GM21737 (cell line): ENCODE results near the gene TTLL3.
A peak's percentile ranks its signal among the peaks of the same experiment; 100 is the strongest.

Experiments used
- ATAC-seq: cut with Tn5 transposase; IDR thresholded peaks from one replicate; pipeline ENCODE4 v1.9.1; 2021; ENCODE audit warnings: mild to moderate bottlenecking, moderate library complexity; ENCODE audit not compliant: unreplicated experiment

Gene TTLL3

DNA sequence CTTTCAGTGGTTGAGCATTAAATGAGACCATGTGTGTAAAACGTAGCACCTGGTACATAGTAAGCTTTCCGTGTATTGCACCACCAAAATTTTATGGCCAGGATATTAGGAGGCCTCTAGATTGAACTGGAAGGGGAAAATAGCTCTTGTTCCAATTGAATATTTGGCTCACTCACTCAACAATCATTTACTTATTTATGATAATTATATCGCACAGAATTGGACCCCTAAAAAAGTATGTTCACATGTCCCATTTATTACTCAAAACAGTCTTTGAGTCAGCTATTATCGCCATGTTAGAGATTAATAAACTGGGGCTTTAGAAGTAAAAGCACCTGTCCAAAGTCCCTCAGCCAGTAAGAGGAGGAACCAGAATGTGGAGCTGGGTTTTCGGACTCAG lies 5.1 kb upstream of the TTLL3 start:
- no peak for ATAC-seq

DNA sequence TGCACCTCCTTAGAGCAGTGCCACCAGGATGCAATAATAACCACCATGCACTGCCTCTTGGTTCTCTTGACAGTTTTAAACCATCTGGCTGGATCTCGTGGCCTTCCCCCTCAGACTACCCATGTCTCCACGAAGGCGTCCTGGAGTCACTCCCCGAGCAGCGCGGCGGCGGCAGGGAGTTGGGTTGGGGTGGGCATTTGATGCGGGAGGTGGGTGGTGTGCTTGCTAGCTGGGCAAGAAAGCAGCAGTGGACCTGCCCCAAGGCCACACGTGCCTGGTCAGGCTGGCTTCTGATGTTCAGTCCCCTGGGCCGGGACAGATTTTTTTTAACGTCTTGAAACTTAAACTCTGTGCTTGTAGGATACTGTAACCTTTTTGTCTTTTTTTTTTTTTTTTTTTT lies 3.9 kb upstream of the TTLL3 start:
- no peak for ATAC-seq

DNA sequence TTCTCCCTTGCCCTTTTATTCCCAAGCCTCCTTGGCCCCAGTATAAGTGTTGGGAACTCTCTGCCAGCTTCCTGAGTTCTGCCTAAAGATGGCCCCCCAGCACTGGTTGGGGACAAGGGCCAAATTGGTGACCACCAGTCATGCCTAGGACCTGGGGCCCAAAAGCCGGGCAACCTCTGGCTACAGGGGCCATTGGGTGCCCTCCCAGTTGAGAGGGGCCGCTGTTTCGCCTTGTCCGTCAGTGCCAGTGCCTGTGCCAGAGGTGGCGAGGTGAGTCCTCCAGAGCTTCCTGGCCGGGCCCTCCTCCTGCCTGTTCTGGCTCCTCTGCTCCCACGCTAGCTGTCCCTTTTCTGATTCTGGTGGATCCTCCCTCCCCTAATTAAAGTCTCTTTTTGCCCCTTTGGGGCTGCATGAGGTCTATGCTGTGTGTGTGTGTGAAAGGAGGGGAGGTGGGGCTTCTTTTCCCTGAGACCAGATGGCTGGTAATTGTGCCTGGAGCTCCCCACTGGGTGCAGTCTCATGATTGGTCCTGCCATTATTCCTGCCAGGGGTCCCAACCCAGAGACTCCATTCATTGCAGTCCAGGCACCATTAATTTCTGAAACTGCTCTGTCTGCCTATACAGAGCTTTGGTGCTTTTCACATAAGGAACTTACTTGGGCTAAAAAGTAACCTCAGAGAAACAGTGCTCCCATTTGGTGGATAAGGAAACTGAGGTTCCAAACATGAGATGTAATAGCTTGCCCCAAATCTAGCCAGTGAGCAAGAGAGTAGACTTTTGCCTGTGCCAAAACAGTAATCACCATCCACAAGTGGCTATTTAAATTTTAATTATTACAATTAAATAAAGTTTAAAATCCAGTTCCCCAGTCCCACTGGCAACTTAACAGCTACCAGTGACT lies 3.1 kb upstream of the TTLL3 start:
- ATAC-seq, result no peak

DNA sequence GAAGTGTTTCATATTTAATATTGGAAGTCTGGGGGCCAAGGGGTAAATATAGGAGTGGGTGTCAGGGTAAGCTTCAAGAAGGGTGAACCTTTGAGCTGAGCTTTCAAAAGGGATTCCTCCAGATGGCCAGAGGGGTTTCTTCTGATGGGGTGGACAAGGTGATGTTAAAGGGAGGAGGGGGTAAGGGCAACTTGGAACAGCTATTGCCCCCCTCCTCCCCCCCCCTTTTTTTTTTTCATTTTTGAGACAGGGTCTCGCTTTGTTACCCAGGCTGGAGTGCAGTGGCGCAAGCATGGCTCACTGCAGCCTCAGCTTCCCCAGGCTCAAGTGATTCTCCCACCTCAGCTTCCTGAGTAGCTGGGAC lies 2.1 kb upstream of the TTLL3 start:
- no peak for ATAC-seq

DNA sequence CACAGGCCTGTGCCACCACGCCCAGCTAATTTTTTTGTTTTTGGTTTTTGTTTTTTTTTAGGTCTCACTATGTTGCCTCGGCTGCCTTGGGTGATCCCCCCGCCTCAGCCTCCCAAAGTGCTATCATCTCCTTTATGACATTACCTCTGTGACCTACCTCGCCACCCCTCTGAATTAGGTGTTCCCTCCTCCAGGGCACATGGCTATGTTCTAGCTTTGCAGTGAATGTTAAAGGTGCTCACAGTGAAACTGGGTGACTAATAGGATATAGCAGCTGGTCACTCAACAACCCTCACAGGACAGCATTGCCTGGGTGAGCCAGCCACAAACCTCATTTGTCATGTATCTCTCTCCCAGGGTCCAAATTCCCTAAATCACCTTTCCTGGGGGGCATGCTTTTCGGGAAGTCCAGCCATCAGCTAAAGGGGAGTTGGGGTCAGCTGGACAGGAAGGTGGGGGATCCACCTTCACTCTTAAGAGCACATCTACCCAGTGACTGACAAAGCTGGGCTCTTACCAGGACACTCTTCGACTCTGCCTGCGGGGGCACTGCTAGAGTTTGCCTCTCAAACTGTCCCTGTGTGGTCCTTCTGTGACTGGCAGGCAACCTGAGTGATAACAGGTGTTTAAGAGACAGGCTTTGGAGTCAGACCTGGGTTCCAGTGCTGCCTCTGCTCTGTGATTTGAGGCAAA lies 1.6 kb upstream of the TTLL3 start:
- peak; percentile 49 for ATAC-seq

DNA sequence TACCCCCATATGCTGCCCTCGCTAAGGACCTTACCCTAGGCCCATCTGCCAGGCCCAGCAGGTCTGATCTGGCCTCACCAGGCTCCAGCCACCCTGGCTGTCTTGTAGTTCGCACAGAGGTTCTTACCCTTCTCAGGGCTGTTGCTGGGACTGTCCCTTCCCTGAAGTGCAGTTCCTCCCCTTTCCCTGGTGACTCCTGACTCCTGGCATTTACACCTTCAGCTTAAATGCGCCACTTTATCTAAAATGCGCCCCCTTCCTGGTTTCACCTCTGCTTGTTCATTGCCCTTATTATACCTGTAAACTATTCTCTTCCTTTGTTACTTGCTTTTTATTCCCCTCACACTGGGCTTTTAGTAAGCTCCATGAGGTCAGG lies 835 bp upstream of the TTLL3 start:
- peak; percentile 15 for ATAC-seq

DNA sequence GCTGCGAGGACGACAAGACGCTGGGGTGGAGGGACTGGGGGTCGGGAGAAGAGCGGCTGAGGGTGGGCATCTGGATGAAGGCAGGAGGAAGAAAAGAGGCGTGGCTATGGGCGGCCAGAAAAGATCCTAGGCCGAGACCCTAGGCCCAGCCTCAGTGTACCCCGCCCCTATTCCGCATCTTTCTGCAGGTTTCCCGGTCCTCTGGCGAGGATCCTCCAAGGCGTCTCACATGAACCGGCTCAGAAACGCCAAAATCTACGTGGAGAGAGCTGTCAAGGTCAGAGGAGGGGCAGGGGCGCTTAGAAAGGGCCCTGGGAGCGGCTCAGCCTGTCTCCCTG lies 340 bp downstream of the TTLL3 start:
- ATAC-seq, result no peak

DNA sequence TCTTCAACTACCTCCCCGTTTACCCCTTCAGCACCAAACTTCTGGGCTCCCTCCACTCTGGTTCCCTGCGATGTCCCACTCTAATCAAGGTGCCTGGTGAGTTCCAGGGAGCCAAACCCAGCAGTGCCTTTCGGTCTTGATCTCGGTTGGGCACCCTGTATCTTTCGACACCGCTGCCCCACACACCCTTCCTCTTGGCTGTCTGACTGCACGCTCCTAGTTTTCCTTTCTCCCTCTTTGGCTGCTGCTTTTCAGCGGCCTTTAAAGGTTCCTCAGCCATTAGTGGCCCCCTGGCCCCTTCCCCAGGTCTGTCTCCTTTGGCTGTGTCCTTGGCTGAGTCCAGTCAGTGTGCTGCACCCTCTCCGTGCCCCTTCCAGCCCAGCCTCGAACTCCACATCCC lies 784 bp downstream of the TTLL3 start:
- no peak for ATAC-seq

DNA sequence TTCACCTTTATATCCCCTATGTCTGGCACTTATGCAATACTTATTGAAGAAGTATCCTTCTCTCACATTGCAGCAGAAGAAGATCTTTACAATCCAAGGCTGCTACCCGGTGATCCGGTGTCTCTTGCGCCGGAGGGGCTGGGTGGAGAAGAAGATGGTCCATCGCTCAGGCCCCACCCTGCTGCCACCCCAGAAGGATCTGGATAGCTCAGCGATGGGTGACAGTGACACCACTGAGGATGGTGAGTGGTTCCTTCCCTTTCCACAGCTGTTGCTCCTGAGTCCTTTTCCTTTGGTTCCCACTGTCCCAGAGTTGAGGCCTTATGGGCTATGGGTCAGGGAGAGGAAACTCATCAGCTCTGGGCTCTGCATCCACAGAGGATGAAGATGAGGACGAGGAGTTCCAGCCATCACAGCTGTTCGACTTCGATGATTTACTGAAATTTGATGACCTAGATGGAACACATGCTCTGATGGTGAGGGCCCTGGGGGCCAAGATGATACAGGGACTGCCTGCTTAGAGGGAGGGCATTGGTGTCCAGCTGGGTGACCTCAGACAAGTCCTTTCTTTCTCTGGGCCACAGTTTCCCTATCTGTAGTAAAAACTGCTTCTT lies 2.9 kb downstream of the TTLL3 start:
- no peak for ATAC-seq

DNA sequence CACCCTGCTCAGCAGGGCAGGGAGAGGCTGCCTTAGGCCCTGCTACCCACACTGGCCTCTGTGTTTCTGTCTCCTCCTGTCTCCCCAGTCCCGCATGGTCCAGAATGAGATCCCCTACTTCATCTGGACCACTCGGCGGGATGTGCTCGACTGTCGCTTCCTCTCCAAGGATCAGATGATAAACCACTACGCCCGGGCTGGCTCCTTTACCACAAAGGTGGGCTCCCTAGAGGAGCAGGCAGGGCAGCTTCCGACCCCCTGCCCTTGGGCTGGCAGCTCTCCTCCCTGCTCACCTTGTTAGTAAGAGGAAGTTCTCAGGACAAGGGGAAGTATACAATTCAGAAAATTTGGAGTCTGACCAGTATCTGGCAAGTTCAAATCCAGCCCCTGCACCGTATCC lies 5.9 kb downstream of the TTLL3 start:
- no peak for ATAC-seq

DNA sequence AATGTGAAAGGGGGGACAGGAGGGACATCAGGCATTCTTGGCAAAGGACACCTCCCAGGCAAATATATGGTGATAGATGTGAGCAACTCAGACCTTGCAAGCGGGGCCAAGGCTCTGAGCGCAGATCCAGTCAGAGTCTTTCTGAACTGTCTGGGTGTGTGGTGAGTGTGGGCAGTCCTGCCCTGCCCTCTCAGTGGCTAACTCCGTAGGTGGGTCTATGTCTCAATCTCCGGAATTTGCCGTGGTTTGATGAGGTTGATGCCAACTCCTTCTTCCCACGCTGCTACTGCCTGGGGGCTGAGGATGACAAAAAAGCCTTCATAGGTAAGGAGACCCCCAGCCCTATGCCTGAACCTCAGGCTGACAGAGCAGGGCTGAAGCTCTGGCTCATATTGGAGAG lies 7.4 kb downstream of the TTLL3 start:
- no peak for ATAC-seq

DNA sequence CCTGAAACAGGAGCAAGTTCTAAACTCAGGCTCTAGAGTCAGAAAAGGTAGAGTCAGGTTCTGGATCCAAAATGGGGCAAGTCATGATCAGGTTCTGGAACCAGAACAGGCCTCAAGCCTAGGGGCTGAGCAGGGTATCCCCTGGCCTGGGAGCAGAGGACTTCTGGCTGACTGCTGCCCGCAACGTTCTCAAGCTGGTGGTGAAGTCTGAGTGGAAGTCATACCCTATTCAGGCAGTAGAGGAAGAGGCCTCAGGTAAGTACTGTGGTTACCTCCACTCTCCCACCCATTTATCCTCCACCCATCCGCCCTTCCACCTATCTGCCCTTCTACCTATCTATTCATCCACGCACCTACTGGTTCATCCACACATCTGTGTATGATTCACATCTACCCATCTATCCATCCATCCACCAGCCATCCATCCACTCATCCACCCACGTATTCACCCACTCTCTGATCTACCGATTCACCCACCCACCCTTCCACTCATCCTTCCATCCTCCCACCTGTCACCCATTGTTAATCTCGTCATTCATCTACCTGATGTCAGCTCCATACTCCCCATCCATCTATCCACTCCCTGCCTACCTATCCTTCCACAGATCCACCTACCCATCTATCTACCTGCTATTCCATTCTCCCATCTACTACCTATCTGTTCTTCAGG lies 8.7 kb downstream of the TTLL3 start:
- no peak for ATAC-seq

DNA sequence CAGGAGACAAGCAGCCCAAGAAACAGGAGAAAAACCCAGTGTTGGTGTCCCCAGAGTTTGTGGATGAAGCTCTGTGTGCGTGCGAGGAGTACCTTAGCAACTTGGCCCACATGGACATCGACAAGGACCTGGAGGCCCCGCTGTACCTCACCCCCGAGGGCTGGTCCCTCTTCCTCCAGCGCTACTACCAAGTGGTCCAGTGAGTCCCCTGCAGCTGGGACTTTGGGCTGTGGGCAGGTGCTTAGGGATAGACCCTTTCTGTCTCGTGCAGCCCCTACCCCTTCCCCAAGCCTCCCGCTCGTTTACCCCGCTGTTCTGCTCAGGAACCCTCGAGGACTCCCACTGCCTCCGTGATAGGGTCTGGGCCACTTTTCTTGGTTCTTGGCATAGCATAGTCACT lies 10.5 kb downstream of the TTLL3 start:
- ATAC-seq, result no peak

DNA sequence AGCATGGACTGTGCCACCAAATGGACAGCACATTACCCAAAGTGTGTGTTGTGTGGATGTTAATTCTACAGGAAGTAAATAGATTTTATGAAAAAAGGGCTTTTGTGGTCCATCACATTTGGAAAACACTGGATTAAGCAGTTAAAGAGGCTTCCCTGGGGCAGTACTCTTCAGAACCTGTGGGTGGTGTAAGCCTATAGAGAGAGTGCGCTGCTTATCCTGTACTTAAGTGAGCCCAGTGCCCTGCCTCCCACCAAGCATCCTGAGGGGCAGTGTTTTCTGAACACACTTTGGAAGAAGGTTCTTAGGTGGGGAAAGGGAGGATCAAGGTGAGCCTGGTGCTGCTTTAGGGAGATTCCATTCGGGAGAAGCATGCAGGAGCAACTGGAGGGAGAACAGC lies 10.9 kb downstream of the TTLL3 start:
- no peak for ATAC-seq

DNA sequence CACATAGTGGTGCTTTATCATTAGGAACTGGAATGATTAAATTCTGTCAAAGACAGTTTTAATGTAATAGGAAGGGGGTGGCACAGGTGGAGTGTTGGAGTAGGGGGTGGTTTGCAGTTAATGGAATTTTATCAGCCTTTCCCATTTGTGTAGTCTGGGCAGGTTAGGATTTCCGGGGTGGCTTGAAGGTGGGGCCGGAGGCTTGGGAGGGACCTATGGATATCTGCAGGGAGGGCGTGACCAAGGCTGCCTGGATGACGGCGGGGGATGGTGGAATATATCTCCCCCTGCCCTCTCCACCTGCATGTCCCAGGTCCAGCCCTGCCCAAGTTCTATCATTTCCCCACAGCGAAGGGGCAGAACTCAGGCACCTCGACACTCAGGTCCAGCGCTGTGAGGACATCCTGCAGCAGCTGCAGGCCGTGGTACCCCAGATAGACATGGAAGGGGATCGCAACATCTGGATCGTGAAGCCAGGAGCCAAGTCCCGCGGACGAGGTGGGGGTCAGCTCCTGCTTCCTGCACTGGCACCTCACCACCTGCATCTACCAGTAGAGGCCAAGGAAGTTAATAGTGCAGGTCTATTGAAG lies 15.5 kb downstream of the TTLL3 start:
- ATAC-seq, result no peak

DNA sequence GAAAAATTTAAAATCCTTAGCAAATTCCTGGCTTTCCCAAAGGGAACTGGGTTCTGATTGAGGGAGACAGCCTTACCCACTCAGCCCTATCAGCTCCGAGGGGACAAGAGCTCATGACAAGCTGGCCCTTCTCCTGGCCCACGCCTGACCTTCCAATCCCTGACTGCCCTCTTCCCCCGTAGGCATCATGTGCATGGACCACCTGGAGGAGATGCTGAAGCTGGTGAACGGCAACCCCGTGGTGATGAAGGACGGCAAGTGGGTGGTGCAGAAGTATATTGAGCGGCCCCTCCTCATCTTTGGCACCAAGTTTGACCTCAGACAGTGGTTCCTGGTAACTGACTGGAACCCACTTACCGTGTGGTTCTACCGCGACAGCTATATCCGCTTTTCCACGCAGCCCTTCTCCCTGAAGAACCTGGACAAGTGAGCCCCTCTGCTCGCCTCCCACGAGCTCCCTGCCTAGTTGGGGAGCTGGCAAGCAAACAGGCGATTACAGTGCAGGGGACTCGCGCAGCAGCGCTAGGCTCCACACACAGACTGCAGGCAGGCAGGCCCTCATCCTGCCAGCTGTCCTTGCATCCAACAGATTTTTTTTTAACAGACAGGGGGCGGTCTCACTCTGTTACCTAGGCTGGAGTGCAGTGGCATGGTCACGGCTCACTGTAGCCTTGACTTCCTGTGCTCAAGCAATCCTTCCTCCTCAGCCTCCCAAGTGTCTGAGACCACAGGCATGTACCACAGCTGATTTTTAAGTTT lies 16.9 kb downstream of the TTLL3 start:
- no peak for ATAC-seq

DNA sequence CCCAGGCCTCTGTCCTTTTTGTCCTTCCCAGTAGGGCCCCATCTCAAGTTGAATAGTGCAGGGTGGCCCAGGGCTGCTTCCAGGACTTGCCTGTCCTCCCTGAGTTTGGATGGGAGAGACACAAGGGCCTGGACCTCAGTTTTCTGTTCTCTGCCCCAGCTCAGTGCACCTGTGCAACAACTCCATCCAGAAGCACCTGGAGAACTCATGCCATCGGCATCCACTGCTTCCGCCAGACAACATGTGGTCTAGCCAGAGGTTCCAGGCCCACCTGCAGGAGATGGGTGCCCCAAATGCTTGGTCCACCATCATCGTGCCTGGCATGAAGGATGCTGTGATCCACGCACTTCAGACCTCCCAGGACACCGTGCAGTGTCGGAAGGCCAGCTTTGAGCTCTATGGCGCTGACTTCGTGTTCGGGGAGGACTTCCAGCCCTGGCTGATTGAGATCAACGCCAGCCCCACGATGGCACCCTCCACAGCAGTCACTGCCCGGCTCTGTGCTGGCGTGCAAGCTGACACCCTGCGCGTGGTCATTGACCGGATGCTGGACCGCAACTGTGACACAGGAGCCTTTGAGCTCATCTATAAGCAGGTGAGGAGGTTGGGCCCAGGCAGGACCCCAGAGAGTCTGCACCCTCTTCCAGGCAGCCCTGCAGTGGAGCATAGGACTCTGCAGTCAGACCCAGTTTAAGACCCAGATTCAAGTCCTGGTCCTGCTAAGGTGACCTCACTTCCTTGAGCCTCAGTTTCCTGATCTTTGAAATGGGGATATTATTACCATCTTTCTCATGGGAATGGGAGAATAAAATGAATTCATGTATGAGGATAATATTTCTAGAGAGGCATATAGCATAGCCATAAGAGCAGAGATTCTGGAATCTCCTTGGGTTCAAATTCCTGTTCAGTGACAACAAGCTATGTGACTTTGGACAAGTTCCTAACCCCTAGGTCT lies 19.0 kb downstream of the TTLL3 start:
- no peak for ATAC-seq

DNA sequence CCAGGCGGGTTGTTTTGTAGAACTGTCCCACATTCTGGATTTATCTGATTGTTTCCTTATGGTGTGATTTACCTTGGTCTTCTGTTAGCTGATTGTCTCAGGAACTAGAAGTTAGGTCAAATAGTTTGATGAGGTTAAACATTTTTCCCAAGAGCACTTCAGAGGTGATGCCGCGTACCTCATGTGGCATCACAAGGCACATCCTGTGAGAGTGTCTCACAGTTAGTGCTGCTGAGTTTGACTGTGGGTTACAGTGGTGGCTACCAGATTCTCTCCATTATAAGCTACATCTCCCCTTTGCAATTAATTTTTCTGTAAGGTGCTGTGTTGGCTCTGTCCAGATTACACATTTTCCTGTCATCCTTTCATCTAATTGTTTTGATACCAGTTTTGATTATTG lies 21.2 kb downstream of the TTLL3 start:
- no peak for ATAC-seq

DNA sequence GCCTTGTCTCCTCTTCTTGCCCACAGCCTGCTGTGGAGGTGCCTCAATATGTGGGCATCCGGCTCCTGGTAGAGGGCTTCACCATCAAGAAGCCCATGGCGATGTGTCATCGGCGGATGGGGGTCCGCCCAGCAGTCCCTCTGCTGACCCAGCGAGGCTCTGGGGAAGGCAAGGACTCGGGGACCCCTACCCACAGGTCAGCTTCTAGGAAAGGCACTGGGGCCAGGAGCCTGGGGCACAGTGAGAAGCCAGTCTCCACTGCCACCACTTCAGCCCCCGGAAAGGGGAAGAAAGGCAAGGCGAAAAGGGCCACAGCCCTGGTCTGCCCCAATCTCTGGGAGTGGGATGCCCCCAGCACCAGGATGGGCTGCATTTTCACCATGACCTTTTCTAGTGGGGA lies 23.0 kb downstream of the TTLL3 start:
- no peak for ATAC-seq
